BE2C (cell line): Measurements from ENCODE around the gene ATN1.
A peak's percentile ranks its signal among the peaks of the same experiment; 100 is the strongest.

Experiments used
- DNase-seq: peaks from one replicate; pipeline ENCODE4 v3.0.0-alpha.2; 2020
- H3K27me3 ChIP-seq: fragments of 250-450 bp; sonication (Bioruptor Pico); 2 replicates; pipeline ENCODE4 v1.5.1; 2020; ENCODE audit warnings: mild to moderate bottlenecking
- H3K36me3 ChIP-seq: fragments of 250-450 bp; sonication (Bioruptor Pico); 2 replicates; pipeline ENCODE4 v1.5.1; 2020; ENCODE audit warnings: mild to moderate bottlenecking
- H3K4me1 ChIP-seq: fragments of 250-450 bp; sonication (Bioruptor Pico); 2 replicates; pipeline ENCODE4 v1.5.1; 2020
- H3K4me3 ChIP-seq: 2 replicates; pipeline ENCODE4 v1.5.1; 2011; ENCODE audit warnings: low read depth, low read length
- H3K9me3 ChIP-seq: fragments of 250-450 bp; sonication (Bioruptor Pico); 2 replicates; pipeline ENCODE4 v1.5.1; 2020
- CTCF ChIP-seq: IDR thresholded peaks from 2 replicates; pipeline ENCODE4 v1.5.1; 2012; ENCODE audit warnings: mild to moderate bottlenecking, low read depth, low read length

Gene ATN1

DNA sequence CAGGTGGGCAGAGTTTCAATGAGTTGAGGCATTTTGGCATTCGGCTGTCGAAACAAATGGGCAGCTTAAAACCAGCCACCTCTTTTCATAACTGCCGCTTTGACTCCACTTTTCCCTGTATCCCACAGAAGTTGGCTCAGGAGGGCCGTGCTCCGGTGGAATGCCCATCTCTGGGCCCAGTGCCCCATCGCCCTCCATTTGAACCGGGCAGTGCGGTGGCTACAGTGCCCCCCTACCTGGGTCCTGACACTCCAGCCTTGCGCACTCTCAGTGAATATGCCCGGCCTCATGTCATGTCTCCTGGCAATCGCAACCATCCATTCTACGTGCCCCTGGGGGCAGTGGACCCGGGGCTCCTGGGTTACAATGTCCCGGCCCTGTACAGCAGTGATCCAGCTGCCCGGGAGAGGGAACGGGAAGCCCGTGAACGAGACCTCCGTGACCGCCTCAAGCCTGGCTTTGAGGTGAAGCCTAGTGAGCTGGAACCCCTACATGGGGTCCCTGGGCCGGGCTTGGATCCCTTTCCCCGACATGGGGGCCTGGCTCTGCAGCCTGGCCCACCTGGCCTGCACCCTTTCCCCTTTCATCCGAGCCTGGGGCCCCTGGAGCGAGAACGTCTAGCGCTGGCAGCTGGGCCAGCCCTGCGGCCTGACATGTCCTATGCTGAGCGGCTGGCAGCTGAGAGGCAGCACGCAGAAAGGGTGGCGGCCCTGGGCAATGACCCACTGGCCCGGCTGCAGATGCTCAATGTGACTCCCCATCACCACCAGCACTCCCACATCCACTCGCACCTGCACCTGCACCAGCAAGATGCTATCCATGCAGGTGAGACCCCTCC is 10.8 kb downstream of the ATN1 start:
- no peak for TF ChIP-seq CTCF
- no peaks in the 10 kb centered on the region for H3K27me3 ChIP-seq
- H3K4me3 ChIP-seq, result peak overlapping the region; percentile 86
- H3K4me1 ChIP-seq, result peaks cover 7% of the 10 kb centered on the region
- peaks cover 33% of the 10 kb centered on the region for H3K36me3 ChIP-seq
- H3K9me3 ChIP-seq, result no peaks in the 10 kb centered on the region
- DNase-seq, result no peak

DNA sequence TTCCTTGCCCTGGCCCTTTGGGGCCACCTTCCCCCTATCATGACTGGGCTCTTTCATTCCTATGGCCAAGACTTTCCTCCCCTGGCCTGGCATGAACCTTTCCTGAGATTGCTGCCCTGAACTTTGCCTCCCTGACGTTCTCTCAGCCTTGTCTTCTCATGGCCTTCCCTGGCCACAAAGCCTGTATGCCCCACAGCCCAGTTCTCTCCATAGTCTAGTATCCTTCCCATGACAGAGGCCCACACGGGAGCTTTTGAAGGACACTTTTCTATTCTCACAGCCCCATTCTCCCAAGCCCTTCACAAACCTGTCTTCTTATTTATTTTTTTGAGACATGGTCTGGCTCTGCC is 11.4 kb downstream of the ATN1 start:
- H3K4me1 ChIP-seq, result peaks cover 7% of the 10 kb centered on the region
- no peaks in the 10 kb centered on the region for H3K9me3 ChIP-seq
- H3K27me3 ChIP-seq, result no peaks in the 10 kb centered on the region
- DNase-seq, result no peak
- no peak overlapping the region for H3K4me3 ChIP-seq
- H3K36me3 ChIP-seq, result peaks cover 33% of the 10 kb centered on the region
- TF ChIP-seq CTCF, result no peak

GRCh38 chr12:6941267-6941666 is 13.5 kb downstream of the ATN1 start:
- no peak for DNase-seq
- TF ChIP-seq CTCF, result no peak
- H3K27me3 ChIP-seq, result no peaks in the 10 kb centered on the region
- H3K4me1 ChIP-seq, result peaks cover 12% of the 10 kb centered on the region
- no peak overlapping the region for H3K4me3 ChIP-seq
- H3K36me3 ChIP-seq, result peaks cover 13% of the 10 kb centered on the region
- no peaks in the 10 kb centered on the region for H3K9me3 ChIP-seq

DNA sequence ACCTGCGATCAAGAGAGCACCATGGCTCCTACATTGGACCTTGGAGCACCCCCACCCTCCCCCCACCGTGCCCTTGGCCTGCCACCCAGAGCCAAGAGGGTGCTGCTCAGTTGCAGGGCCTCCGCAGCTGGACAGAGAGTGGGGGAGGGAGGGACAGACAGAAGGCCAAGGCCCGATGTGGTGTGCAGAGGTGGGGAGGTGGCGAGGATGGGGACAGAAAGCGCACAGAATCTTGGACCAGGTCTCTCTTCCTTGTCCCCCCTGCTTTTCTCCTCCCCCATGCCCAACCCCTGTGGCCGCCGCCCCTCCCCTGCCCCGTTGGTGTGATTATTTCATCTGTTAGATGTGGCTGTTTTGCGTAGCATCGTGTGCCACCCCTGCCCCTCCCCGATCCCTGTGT is 14.0 kb downstream of the ATN1 start:
- H3K36me3 ChIP-seq, result peaks cover 9% of the 10 kb centered on the region
- TF ChIP-seq CTCF, result no peak
- no peak for DNase-seq
- H3K4me1 ChIP-seq, result peaks cover 12% of the 10 kb centered on the region
- no peaks in the 10 kb centered on the region for H3K27me3 ChIP-seq
- no peak overlapping the region for H3K4me3 ChIP-seq
- no peaks in the 10 kb centered on the region for H3K9me3 ChIP-seq

DNA sequence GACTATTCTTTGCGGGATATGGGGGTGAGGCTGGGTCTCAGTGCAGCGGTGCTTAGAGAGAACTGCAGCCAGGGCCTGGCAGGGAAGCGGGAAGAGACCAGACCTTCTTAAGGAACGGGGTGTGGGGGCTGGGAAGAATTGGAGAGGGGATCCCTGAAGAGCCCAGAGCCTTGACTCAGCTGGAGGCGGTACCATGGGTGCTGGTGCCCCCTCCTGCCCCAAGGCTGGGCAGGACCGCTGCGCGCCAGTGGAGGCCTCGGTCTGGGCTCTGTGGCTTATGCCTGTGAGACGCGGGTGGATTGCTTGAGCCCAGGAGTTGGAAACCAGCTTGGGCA is 14.5 kb downstream of the ATN1 start:
- TF ChIP-seq CTCF, result no peak
- no peaks in the 10 kb centered on the region for H3K27me3 ChIP-seq
- no peak overlapping the region for H3K4me3 ChIP-seq
- H3K36me3 ChIP-seq, result peaks cover 9% of the 10 kb centered on the region
- no peaks in the 10 kb centered on the region for H3K9me3 ChIP-seq
- peaks cover 9% of the 10 kb centered on the region for H3K4me1 ChIP-seq
- no peak for DNase-seq

DNA sequence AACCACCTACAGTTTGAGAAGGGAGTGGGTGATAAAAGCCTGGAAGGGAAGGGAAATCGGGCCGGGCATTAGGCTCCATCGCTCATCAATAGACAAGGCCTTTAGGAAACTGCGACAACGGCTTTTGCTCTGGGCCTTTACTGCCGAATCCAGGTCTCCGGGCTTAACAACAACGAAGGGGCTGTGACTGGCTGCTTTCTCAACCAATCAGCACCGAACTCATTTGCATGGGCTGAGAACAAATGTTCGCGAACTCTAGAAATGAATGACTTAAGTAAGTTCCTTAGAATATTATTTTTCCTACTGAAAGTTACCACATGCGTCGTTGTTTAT is 15.6 kb downstream of the ATN1 start:
- peak overlapping the region; percentile 87 for H3K4me3 ChIP-seq
- peak; percentile 88 for DNase-seq
- no peak for TF ChIP-seq CTCF
- peaks cover 9% of the 10 kb centered on the region for H3K36me3 ChIP-seq
- peaks cover 9% of the 10 kb centered on the region for H3K4me1 ChIP-seq
- no peaks in the 10 kb centered on the region for H3K9me3 ChIP-seq
- no peaks in the 10 kb centered on the region for H3K27me3 ChIP-seq
